Islet precursor cell (in vitro differentiated cells): ENCODE data around the gene PPP4R2.
"Not testable (repeated sequence)": the region's sequence is repeated elsewhere in the genome, so short reads cannot be mapped to it uniquely, and the experiment has no call there.

Experiments used
- DNase-seq: peaks from one replicate; pipeline ENCODE4 v3.0.0-alpha.2; 2018

PPP4R2 gene

DNA sequence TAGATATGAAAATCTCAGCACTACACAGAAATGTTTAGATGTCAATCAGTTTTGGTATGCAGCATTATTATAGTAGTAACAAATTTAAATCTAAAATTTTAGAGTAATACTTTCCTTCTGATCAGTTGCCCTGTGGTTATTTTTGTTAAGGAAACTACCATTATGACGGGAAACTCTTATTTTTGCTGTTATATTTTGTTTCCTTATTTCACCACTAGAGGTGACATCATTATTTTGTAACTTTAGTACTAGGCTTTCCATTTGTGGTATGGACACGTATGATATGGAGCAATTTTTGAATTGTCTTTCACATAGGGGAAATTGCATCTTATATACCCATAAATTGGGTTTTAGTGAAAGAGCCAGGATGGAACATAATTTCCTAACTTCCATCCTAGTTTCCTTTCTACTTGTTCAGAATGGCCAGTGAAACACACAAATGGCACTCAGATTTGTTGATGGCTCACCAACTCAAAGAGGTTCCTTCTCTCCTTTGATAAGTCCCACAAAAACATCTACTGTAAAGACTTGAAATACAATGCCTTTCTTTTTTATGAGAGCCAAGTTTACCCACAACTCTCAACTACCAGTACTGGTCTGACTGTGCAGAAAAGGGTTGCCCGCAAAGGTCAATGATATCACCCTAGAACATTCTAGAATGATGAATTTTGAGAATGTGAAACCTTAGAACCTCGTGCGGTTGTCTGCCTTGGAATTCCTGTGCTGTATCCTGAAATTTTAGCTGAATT lies 19.4 kb upstream of the PPP4R2 start:
- DNase-seq, result no peak

DNA sequence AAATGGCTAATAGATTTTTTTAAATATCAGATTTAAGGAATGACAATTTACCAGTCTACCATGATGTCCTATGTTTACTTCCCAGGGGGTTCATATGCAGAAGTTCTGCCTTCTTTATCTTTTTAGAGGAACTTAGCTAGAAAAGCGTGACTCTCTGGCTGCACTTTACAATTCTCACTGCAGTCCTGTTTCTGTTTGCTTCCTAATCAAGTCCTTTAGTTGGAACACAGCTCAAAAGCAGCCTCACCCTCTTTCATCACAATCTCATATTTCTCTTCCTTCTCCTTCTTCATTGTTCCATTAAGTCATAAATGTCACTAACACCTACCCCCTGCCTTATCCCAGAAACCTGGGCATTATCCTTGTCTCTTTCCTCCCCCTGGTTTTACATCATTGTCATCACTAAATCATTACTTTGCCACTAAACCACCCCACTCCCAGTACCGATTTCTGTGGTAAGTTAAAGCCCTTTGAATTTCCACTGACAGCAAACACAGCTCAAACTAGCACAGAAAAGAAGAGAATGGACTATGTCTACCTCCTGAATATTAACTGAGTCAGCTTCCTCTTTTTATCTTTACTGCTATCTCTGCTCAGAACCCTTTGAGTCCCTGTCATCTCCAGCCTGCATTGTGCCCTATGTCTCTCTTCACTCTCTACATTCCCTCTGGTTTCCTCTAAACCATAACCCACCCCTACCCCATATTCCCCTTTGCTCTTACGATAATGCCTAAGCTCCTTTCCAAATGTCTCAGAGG lies 13.8 kb upstream of the PPP4R2 start:
- no peak for DNase-seq

DNA sequence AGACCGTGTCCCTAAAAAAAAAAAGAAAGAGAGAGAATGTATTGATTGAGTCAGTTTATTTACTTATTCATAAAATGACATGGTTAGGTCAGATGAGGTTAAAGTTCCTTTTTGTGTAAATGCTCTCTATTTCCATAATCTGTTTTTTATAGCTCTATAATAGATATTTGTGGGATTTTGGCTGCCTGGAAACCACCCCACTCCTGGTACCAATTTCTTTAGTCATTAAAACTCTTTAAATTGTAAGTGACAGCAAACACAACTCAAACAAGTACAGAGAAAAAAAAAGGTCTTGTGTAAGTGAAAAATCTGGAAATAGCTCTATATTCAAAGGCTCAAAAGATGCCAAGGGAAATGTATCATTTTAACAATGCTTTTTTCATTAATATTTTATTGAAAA lies 11.0 kb upstream of the PPP4R2 start:
- no peak for DNase-seq

DNA sequence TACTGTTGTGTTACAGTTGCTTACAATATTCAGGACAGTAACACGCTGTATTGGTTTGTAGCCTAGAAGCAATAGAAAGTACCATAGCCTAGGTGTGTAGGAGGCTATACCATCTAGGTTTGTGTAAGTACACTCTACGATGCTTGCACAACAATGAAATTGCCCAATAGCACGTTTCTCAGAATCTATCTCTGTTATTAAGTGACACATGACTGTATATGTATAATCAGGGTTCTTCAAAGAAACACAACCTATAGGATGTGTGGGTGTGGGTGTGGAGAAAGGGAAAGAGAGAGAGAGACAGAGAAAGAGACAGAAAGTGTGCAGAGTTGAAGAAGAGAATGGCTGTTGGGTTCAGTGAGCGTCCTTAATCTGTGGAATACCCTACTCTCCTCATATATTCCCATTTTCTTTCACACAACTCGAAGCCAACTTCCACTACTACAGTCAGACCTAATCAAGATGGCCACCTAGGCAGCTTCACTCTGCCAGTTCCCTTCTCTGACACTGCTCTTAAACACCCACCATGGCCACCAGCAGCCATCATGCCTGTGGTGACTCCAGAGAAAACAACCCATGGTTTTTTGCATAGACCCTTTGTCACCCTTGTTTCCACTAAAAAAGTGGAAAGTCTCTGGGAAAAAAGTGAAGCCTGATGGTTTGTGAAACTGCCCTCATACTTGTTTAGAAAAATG lies 5.8 kb upstream of the PPP4R2 start:
- no peak for DNase-seq

DNA sequence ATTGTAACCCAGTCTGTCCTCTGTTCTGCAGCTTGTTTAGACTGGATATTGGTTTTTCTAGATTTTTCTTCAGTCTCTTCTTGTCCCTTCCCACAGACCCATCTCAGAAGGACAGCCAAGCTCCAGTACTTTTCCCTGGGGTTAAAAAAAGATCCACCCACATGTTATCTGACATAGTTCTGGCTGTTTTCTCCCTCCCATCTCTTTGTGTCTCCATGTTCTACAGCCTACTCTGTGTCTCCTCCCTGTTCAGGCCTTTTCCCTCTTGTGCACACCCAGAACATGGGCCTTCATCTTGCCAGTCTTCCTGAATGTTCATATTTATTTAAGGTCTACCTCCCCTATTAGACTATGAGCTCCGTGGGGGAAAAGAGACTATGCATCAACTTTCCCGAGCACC lies 5.1 kb upstream of the PPP4R2 start:
- DNase-seq, result no peak

DNA sequence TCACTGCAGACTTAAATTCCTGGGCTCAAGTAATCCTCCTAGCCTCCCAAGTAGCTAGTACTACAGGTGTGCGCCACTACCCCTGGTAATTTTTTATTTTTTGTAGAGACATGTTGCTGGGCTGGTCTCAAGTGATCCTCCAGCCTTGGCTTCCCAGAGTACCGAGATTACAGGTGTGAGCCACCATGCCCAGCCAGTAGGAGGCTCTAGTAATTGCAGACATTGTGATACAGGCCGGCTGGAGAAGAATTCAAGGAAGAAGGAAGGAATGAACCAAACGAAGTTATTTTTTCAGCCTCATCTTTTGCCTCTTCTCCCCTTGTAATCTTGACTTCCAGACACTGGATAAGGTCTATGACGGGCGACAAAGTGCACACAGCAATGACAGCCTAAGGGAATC lies 3.2 kb upstream of the PPP4R2 start:
- no peak for DNase-seq

DNA sequence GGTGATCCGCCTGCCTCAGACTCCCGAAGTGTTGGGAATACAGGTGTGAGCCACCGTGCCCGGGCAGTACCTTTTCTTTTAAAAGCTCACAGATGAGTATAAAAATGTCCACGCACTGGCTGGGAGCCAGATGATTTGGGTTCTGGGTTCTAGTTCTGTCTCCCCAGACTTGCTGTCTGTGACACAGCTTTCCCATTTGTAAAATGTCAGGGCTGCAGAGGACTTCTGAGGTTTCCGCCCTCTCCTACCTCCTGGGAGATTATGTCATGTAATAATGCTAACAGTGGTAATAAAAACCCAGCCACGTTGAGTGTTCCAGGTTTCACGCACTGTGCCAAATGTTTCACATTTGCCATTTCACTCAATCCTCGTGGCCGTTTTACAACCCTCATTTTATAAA lies 1.3 kb upstream of the PPP4R2 start:
- no peak for DNase-seq

DNA sequence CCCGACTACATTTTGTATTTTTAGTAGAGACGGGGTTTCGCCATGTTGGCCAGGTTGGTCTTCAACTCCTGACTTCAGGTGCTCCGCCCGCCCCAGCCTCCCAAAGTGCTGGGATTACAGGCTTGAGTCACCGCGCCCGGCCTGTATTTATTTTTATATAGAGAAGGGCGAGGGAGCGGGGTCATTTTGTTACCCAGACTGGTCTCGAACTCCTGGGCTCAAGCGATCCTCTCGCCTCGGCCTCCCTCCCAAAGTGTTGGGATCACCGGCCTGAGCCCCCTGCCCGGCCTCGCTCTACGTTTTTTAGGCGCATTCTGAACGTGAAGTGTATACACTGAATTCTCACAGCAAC lies 514 bp upstream of the PPP4R2 start:
- DNase-seq, result no peak

DNA sequence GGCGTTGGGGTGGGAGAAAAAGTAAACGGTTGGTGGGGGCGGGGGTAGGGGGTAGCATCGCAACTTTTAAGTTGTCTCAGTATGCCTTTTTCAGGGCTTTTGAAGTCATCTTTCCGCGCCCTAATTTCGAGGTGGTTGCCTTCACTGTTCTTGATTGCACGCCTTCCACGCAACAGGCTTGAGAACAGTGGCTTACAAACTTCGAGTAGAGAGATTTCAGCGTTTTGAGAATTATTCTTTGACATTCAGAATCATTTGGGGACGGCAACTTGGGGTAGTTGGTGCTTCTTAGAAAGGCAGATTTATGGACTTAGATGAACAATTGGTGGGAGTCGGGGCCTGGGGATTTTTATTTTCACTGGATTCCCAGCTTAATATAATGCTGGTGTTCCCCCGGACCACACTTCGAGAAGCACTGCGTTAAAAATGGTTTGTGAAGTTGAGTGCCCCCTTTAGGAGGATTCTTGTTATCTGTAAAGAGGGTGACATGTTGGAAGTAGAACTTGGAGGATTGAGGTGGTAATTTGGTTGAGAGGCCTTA lies 880 bp downstream of the PPP4R2 start:
- peak; percentile 63 for DNase-seq

DNA sequence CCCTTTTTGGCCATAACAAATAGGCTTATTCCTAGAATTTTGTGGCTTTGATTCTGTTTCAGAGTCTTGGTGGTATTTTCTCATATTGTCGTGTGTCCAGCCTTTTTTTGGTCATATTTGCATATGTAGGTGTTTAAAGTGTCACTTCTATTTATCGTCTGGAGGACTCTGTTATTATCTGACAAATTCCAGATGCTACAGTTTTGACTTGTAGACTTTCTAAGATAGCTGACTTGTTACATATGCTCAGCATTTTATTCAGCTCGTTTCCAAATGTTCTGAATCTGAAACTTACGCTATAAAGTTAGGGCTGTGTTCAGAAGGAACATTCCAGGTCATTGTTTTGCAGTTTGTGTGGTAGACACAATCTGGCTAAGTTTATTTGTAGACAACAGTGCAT lies 1.9 kb downstream of the PPP4R2 start:
- no peak for DNase-seq

DNA sequence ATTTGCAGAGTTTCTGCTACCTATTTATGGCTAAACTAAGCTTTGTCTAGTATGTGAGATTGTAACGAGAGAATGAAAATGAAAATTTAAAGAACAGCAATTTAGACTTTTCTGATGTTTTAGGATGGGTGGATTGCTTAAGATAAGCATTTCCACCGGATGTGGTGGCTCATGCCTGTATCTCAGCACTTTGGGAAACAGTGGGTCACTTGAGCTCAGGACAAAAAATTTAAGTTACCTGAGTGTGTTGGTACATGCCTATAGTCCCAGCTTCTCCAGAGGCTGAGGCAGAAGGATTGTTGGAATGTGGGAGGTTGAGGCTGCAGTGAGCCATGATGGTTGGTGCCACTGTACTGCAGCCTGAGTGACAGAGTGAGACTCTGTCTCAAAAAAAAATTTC lies 3.3 kb downstream of the PPP4R2 start:
- no peak for DNase-seq

DNA sequence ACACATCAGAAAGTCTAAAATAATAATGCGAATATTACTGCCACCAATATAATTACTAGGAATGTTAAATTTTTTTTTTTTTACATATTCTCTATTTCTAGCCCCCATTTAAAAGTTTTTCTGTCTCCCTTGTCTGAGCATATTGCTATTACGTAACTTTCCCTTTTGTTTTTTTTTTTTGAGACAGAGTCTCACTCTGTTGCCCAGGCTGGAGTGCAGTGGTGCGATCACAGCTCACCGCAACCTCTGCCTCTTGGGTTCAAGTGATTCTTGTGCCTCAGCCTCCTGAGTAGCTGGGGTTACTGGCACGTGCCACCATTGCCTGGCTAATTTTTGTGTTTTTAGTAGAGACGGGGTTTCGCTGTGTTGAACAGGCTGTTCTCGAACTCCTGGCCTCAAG lies 6.4 kb downstream of the PPP4R2 start:
- not testable (repeated sequence) for DNase-seq

DNA sequence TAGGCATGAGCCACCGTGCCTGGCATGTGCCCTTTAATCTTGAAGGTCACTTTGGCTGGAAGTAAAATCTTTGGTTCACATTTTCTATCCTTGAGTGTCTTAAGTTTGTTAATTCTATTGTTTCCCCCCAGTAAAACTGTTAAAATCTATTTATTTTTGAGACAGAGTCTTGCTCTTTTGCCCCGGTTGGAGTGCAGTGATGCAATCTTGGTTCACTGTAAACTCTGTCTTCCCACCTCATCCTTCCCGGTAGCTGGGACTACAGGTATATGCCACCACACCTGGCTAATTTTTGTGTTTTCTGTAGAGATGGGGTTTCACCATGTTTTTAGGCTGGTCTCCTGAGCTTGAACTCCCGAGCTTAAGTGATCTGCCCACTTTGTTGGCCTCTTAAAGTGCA lies 7.7 kb downstream of the PPP4R2 start:
- no peak for DNase-seq

DNA sequence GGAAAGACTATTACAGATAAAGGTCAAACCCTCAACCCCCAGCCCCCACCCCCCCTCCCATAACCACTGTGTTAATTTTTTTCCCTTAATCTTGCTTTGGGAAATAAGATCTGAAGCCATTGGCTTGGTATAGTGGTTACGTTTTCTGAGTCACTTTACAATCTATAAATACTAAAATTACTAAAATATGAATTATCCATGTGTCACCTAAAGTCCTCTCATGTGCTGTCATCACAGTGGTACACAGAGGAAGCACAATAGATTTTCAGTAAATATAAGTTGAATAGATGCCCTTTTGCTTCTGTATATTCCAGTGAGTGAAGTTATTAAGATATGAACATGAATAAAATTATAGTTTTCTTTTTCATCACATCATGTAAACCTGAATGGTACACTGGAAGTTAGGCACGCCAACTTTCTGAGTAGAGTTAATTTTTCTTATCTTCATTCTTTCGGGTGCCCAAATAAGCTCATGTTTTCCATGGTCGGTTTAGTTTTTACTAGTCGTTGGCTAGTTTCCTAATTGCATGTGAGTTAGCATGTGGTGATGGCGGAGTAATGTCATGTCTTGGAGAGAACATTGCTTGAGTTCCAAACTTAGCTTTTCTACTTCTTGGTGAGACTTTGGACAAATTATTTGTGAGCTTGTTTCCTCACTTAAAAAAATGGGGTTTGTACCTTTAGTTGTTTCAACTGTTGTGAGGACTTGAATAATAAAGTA lies 11.5 kb downstream of the PPP4R2 start:
- DNase-seq, result no peak

DNA sequence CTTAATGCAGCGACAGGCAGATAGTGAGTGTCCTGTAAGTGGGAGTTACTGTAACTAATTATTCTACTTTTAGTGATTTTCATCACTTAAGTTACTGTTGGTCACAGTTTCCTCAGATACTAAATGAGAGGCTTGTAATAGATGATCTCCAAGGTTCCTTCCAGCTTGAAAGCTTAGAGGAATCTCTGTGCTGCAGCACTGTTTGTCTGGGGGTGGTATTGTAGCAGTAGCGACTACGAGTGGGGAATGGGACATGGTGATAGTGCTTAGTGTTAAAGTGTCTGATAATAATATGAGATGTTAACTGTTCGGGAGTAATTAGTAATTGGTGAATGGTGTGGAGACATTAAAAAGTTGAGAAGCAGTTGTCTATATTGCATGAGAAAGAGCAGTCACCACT lies 12.4 kb downstream of the PPP4R2 start:
- DNase-seq, result no peak

DNA sequence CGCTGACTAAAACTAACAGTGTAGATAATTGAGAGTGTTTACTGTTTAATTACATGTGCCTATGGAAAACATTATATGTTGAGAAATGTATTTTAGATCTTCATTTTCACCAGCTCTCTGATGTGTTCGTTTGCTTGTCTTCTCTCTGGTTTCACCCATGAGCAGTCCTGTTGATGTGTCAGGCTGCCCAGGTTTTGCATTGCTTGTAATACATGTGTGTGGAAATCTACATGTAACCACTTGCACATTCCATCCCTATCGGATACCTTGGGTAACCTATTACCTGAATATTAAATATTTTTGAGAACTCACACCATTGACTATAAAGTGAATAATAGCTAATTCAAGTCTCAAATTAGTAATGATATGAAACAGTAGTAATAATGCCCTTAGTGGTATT lies 13.1 kb downstream of the PPP4R2 start:
- DNase-seq, result no peak

DNA sequence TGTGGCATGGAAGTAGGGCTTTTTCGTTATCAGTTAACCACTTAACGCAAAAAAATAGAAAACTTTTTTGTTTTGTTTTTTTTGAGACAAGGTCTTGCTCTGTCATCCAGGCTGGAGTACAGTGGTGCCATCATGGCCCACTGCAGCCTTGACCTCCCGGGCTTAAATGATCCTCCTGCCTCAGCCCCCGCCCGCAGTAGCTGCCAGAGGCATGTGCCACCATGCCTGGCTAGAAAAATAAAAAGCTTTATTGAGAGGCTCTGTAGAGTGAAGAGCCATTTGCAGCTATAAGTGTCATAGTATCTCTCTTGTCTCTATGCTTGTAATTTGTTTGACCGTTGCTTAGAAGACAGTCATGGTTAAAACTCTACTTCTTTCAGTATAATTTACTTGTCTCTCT lies 13.5 kb downstream of the PPP4R2 start:
- no peak for DNase-seq

DNA sequence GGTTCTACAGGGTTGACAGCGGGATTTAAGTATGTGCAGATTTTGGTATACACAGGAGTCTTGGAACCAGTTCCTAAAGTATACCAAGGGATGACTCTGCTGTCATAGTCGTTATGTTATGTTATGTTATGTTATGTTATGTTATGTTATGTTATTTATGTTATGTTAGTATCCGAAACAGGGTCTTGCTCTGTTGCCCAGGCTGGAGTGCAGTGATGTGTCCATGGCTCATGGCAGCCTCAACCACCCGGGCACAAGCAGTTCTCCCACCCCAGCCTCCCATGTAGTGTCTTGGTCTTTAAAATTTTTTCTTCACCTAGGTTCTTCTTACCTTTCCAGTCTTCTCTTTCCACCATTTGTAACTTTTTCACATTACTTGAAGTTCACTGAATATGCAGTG lies 21.7 kb downstream of the PPP4R2 start:
- no peak for DNase-seq

DNA sequence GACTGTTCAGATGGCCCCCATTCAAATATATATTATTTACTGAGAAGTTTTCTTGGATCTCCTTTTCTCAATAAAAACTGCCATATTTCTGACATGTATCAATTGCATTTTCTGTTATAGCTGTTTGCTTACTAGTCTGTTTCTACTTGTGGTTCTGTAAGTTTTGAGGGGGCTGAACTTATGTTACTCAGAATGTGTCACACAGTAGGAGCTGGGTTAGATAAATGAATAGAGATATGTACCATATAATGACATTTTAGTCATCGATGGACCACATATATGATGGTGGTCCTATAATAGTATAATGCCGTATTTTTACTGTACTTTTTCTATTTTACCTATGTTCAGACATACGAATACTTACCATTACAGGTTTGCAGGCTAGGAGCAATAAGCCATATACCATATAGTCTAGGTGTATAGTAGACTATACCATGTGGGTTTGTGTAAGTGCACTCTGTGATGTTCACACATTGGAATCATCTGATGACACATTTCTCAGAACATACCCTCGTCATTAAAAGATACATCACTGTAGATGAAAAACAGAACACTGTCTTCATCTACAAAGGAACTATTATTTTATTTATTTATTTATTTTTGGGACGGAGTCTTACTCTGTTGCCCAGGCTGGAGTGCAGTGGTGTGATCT lies 22.3 kb downstream of the PPP4R2 start:
- DNase-seq, result no peak

DNA sequence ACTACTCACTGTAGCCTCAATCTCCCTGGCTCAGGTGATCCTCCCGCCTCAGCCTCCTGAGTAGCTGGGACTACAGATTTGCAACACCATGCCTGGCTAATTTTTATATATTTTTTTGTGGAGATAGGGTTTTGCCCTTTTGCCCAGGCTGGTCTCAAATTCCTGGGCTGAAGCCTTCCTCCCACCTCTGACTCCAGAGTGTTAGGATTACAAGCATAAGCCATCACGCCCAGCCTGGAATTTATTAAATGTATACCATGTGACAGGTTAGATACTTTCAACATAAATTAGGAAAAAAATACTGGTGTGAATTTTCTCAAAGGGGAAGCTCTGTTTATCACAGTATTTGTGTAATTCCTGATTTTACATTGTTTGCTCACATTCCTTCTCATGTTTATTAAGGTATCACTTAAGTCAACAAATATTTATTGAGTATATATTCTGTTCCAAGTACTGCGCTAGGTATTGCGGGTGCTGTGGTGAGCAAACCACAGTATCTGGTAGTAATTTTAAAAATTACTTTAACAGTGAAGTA lies 24.8 kb downstream of the PPP4R2 start:
- no peak for DNase-seq

DNA sequence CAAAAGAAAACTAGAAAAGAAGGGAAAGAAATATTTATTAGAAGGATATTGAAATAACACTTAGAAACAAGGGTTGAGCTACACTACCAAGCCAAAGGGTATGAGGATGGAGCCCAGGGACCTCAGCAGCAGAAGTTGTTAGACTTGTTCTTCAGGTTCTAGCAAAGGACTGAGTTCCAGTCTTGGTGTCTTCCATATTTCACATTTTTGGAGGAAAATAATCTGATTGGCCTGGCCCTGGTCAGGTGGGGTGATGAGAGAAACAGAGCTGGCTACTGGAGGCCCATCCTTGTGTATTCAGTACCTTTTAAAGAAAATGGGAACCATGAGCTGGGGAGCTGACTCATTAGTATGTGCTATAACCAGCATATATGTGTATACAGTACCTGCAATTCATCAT lies 28.2 kb downstream of the PPP4R2 start:
- peak; percentile 66 for DNase-seq

DNA sequence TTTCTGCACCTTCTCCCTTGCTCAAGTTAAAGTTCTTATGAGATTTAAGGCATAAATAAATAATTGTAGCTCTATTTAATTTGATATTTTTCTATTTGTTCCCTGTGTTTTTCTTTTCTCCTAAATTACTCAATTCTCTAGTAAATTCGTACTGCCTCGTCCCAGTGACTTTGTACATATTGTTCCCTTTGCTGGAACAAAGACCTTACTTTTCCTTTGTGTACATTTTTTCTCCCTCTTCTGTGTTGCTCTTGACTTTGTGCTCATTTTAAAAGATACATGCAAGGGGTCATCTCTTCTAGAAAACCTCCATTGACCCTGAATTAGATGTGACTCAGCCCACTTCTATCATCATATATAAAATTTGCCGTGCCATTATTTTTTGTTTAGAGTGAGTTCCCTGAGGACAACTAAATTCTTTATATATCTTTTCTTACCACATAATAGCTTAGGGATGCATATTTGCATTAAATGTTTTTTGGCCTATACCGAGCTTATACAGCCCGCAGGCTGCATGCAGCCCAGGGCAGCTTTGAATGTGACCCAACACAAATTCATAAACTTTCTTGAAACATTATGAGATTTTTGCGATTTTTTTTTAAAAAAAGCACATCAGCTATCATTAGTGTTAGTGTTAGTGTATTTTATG lies 29.6 kb downstream of the PPP4R2 start:
- no peak for DNase-seq
